HL-60 (cell line): ENCODE results near the gene RXRG.
A peak's percentile ranks its signal among the peaks of the same experiment; 100 is the strongest.

Experiments used
- CTCF ChIP-seq: IDR thresholded peaks from one replicate; pipeline ENCODE4 v1.5.1; 2011; ENCODE audit warnings: low read length, control low read depth, inconsistent platforms; ENCODE audit not compliant: insufficient read depth
- REST ChIP-seq: IDR thresholded peaks from 2 replicates; pipeline ENCODE4 v1.6.1; 2012; ENCODE audit warnings: low read depth; ENCODE audit not compliant: insufficient replicate concordance

- TF ChIP-seq REST (no peak), CTCF (peak; percentile 96)
Observed at GRCh38 chr1:165367375-165367993, 77.4 kb downstream of the RXRG start.
